A673 (cell line): ENCODE data around the gene ZSCAN16. TPM values are rescaled to one million over a fixed set of nuclear protein-coding genes. Genes with fewer than 3 reads are reported as not detected.

ENCODE experiments used
- BruUV-seq: library from RNA; stranded (reverse); fragments of 400-500 nt; replicated peaks from 2 replicates; lab custom pipeline; 2021; lab: Mats Ljungman, UMichigan
- CTCF ChIA-PET: fragments of 300-600 bp; sonication (Branson Sonifier 250); formaldehyde crosslinking; loops from one replicate; lab custom pipeline; 2022; ENCODE audit warnings: antibody characterized with exemption; lab: Charles Lee
- POLR2A ChIA-PET: fragments of 300-600 bp; sonication (Branson Sonifier 250); formaldehyde crosslinking; loops from one replicate; lab custom pipeline; 2022; ENCODE audit warnings: antibody characterized with exemption; ENCODE audit not compliant: low non-redundant PET; lab: Charles Lee
- DNase-seq: peaks from one replicate; pipeline ENCODE4 v3.0.0-alpha.2; 2015; ENCODE audit warnings: low spot score
- H3K27ac ChIP-seq: fragments of 200-600 bp; sonication (generic); 2 replicates; pipeline ENCODE4 v1.5.1; 2016; ENCODE audit warnings: mixed run types, low read depth, mild to moderate bottlenecking, mixed read lengths, antibody characterized with exemption, low read length; ENCODE audit not compliant: poor library complexity, severe bottlenecking
- H3K27me3 ChIP-seq: fragments of 200-600 bp; sonication (generic); replicated peaks from 2 replicates; pipeline ENCODE4 v1.6.1; 2017; ENCODE audit warnings: mixed run types, low read depth, mild to moderate bottlenecking, mixed read lengths, antibody characterized with exemption, low read length; ENCODE audit not compliant: insufficient read depth, poor library complexity
- H3K36me3 ChIP-seq: fragments of 200-600 bp; sonication (generic); 2 replicates; pipeline ENCODE4 v1.6.1; 2016; ENCODE audit warnings: mixed run types, mild to moderate bottlenecking, mixed read lengths, antibody characterized with exemption, low read length; ENCODE audit not compliant: insufficient read depth, poor library complexity, severe bottlenecking
- H3K4me1 ChIP-seq: fragments of 200-600 bp; sonication (generic); 2 replicates; pipeline ENCODE4 v1.6.1; 2017; ENCODE audit warnings: mixed run types, mild to moderate bottlenecking, mixed read lengths, antibody characterized with exemption, low read length; ENCODE audit not compliant: insufficient read depth, poor library complexity, severe bottlenecking
- H3K4me3 ChIP-seq: fragments of 200-600 bp; sonication (generic); 2 replicates; pipeline ENCODE4 v1.5.1; 2016; ENCODE audit warnings: low read depth, mixed run types, mild to moderate bottlenecking, mixed read lengths, low read length; ENCODE audit not compliant: poor library complexity, severe bottlenecking
- H3K9me3 ChIP-seq: fragments of 200-600 bp; sonication (generic); 2 replicates; pipeline ENCODE4 v1.6.1; 2016; ENCODE audit warnings: mixed run types, low read depth, mild to moderate bottlenecking, mixed read lengths, antibody characterized with exemption, low read length; ENCODE audit not compliant: poor library complexity, severe bottlenecking
- EZH2 ChIP-seq: fragments of 200-600 bp; sonication (generic); IDR thresholded peaks from 2 replicates; pipeline ENCODE4 v1.6.1; 2017; ENCODE audit warnings: borderline replicate concordance, low read depth, mild to moderate bottlenecking, mixed read lengths, antibody characterized with exemption, low read length; ENCODE audit not compliant: poor library complexity, severe bottlenecking
- intact Hi-C: fragments of 100-400 bp; cut with micrococcal nuclease; formaldehyde crosslinking; loops from one replicate; pipeline ENCODE4 v1.10.0; 2022; ENCODE audit not compliant: unreplicated experiment
- total RNA-seq: library from RNA; stranded (reverse); gene quantifications from 2 replicates; pipeline ENCODE4 v1.2.3, GENCODE V29; 2021
- TF ChIP-seq, protein P1 (sequence below): fragments of 300-800, 200-600 bp; sonication (generic); conservative IDR thresholded peaks from 2 replicates; pipeline ENCODE4 v1.5.1; 2017; ENCODE audit warnings: low read depth, mild to moderate bottlenecking, antibody characterized with exemption, low read length, moderate library complexity, mixed read lengths

The ZSCAN16 gene
- total RNA-seq, 1 experiment from 2014 or later = 8.0 TPM

DNA sequence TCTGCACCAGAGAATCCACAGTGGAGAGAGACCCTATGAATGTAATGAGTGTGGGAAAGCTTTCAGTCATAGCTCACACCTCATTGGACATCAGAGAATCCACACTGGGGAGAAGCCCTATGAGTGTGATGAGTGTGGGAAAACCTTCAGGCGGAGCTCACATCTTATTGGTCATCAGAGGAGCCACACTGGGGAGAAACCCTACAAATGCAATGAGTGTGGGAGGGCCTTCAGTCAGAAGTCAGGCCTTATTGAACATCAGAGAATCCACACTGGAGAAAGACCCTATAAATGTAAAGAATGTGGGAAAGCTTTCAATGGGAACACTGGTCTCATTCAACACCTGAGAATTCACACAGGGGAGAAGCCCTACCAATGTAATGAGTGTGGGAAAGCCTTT is 29.1 kb downstream of the ZSCAN16 start:
- H3K9me3 ChIP-seq = peaks cover 28% of the 10 kb centered on the region
- H3K27me3 ChIP-seq = no peaks in the 10 kb centered on the region
- ChIA-PET CTCF (no interaction called here), POLR2A (no interaction called here)
- H3K27ac ChIP-seq = no peak overlapping the region
- no TSS peak for BruUV-seq
- H3K36me3 ChIP-seq = peaks cover 72% of the 10 kb centered on the region
- no peaks in the 10 kb centered on the region for H3K4me1 ChIP-seq
- H3K4me3 ChIP-seq = no peak overlapping the region
- intact Hi-C loops = no loop called here
- no peak for DNase-seq
- TF ChIP-seq EZH2 = no peak
- TF ChIP-seq, protein P1, sequence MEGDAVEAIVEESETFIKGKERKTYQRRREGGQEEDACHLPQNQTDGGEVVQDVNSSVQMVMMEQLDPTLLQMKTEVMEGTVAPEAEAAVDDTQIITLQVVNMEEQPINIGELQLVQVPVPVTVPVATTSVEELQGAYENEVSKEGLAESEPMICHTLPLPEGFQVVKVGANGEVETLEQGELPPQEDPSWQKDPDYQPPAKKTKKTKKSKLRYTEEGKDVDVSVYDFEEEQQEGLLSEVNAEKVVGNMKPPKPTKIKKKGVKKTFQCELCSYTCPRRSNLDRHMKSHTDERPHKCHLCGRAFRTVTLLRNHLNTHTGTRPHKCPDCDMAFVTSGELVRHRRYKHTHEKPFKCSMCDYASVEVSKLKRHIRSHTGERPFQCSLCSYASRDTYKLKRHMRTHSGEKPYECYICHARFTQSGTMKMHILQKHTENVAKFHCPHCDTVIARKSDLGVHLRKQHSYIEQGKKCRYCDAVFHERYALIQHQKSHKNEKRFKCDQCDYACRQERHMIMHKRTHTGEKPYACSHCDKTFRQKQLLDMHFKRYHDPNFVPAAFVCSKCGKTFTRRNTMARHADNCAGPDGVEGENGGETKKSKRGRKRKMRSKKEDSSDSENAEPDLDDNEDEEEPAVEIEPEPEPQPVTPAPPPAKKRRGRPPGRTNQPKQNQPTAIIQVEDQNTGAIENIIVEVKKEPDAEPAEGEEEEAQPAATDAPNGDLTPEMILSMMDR = no peak

DNA sequence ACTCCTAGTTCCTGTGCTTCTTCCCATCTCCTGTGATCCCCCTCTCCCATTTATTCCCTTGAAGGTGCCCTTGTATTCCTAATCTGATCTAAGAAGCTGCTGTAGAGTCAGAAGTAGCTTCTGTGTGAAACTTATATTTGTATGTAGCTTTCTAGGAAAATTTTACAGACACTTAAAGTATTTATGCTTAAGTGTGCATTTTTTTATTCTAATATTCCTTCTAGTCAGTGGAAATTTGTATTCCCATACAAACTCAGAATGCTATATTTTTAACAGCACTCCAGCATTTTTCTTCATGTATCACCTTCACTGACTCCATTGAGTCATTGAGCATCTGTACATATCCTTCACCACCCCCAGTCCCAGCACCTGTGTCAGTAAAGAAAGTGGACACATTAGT is 29.9 kb downstream of the ZSCAN16 start:
- H3K4me3 ChIP-seq = no peak overlapping the region
- CTCF ChIA-PET = no interaction called here
- DNase-seq = no peak
- H3K27me3 ChIP-seq = no peaks in the 10 kb centered on the region
- H3K4me1 ChIP-seq = no peaks in the 10 kb centered on the region
- peaks cover 64% of the 10 kb centered on the region for H3K36me3 ChIP-seq
- peaks cover 28% of the 10 kb centered on the region for H3K9me3 ChIP-seq
- intact Hi-C loops = no loop called here
- H3K27ac ChIP-seq = no peak overlapping the region
- no TSS peak for BruUV-seq
- TF ChIP-seq, protein P1 = no peak
- TF ChIP-seq EZH2 = no peak
- POLR2A ChIA-PET = interaction anchor here (0.6 kb wide), 1 partner anchor 18 kb away, joined by 3 read pairs; no protein-coding TSS in a partner anchor

DNA sequence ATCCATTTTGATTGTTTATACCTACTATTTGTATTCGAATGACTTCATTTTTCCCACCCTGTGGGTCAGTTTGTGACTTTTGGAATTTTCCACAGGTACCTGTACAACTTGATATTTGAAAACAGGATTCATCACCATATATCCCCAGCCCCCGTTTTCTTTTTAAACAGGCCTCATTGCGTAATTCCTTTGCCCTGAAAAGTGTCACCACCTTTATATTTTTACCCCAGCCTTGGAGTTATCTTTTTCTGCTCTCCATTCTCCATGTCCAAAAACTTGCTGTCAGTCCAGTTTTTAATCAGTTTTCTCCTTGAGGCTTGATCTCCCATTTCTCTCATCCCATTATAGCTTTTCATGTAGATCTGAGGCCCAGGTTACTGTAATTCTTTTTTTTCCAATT is 33.9 kb downstream of the ZSCAN16 start:
- TF ChIP-seq EZH2 = no peak
- TF ChIP-seq, protein P1 = no peak
- H3K36me3 ChIP-seq = peaks cover 24% of the 10 kb centered on the region
- peaks cover 8% of the 10 kb centered on the region for H3K9me3 ChIP-seq
- intact Hi-C loops = no loop called here
- no peak overlapping the region for H3K4me3 ChIP-seq
- BruUV-seq = no TSS peak
- no peaks in the 10 kb centered on the region for H3K4me1 ChIP-seq
- CTCF ChIA-PET = no interaction called here
- H3K27me3 ChIP-seq = no peaks in the 10 kb centered on the region
- no peak for DNase-seq
- no peak overlapping the region for H3K27ac ChIP-seq
- POLR2A ChIA-PET = no interaction called here
